ENCODE results near the gene WNT7B. TPM values are rescaled to one million over a fixed set of nuclear protein-coding genes. Genes with fewer than 3 reads are reported as not detected.

WNT7B gene
- total RNA-seq, 1 experiment from 2014 or later: 17.3 TPM

GRCh38 chr22:45928726-45929368 is 48.1 kb downstream of the WNT7B start:
- no peak for DNase-seq (ENCODE audit: low read depth)

GRCh38 chr22:45927059-45927458 is 49.9 kb downstream of the WNT7B start:
- no peak for DNase-seq (ENCODE audit: low read depth)

GRCh38 chr22:45926433-45926832 is 50.5 kb downstream of the WNT7B start:
- no peak for DNase-seq (ENCODE audit: low read depth)

- no peak for DNase-seq (ENCODE audit: low read depth)
These were observed 51.1 kb downstream of the WNT7B start for GRCh38 chr22:45925811-45926351.

GRCh38 chr22:45923835-45924234 is 53.1 kb downstream of the WNT7B start:
- DNase-seq (ENCODE audit: low read depth): no peak

GRCh38 chr22:45923212-45923611 is 53.8 kb downstream of the WNT7B start:
- DNase-seq (ENCODE audit: low read depth): no peak

GRCh38 chr22:45922661-45923060 is 54.3 kb downstream of the WNT7B start:
- DNase-seq (ENCODE audit: low read depth): no peak

GRCh38 chr22:45922256-45922655 is 54.7 kb downstream of the WNT7B start:
- DNase-seq (ENCODE audit: low read depth): no peak

GRCh38 chr22:45919504-45920286 is 57.3 kb downstream of the WNT7B start:
- DNase-seq (ENCODE audit: low read depth): peak; percentile 73

- DNase-seq (ENCODE audit: low read depth): peak; percentile 86
These were observed 58.2 kb downstream of the WNT7B start for GRCh38 chr22:45918459-45919370.

- DNase-seq (ENCODE audit: low read depth): no peak
These were observed 59.1 kb downstream of the WNT7B start for GRCh38 chr22:45917700-45918458.

GRCh38 chr22:45917146-45917545 is 59.8 kb downstream of the WNT7B start:
- no peak for DNase-seq (ENCODE audit: low read depth)

GRCh38 chr22:45916515-45916914 is 60.4 kb downstream of the WNT7B start:
- DNase-seq (ENCODE audit: low read depth): peak; percentile 77

- no peak for DNase-seq (ENCODE audit: low read depth)
These were observed 61.1 kb downstream of the WNT7B start for GRCh38 chr22:45915841-45916240.

GRCh38 chr22:45915151-45915550 is 61.8 kb downstream of the WNT7B start:
- no peak for DNase-seq (ENCODE audit: low read depth)

- DNase-seq (ENCODE audit: low read depth): no peak
These were observed 62.7 kb downstream of the WNT7B start for GRCh38 chr22:45914309-45914708.

- DNase-seq (ENCODE audit: low read depth): no peak
These were observed 64.1 kb downstream of the WNT7B start for GRCh38 chr22:45912910-45913309.

- peak; percentile 64 for DNase-seq (ENCODE audit: low read depth)
These were observed 65.2 kb downstream of the WNT7B start for GRCh38 chr22:45911601-45912271.

GRCh38 chr22:45910928-45911467 is 66.0 kb downstream of the WNT7B start:
- DNase-seq (ENCODE audit: low read depth): peak; percentile 43

GRCh38 chr22:45908961-45909360 is 68.0 kb downstream of the WNT7B start:
- no peak for DNase-seq (ENCODE audit: low read depth)
